ENCODE results near the gene WIPF2. TPM values are rescaled to one million over a fixed set of nuclear protein-coding genes. Genes with fewer than 3 reads are reported as not detected.

The WIPF2 gene
- total and polyA plus RNA-seq, 2 of the 8 experiments (the other 6 are each of a cell fraction or from before 2014, with no cell fraction given) = 6.9 to 25.3 TPM

- no peak for TF ChIP-seq RNF2 (IDR thresholded peaks at IDR 0.05; ENCODE audit: borderline replicate concordance, low read depth, low read length, missing control alignments, poor library complexity, severe bottlenecking)
- TF ChIP-seq ATF2 (IDR thresholded peaks at IDR 0.05; ENCODE audit: low read length) = no peak
- TF ChIP-seq SP2 (IDR thresholded peaks at IDR 0.05; ENCODE audit: low read length) = no peak
- TF ChIP-seq SIX5 (IDR thresholded peaks at IDR 0.05; ENCODE audit: low read depth, low read length) = no peak
- TF ChIP-seq HDAC6 (IDR thresholded peaks at IDR 0.05; ENCODE audit: low read depth, low read length) = no peak
These were observed 78.4 kb downstream of the WIPF2 start (continued) for GRCh38 chr17:40297511-40297910.
